ENCODE results near the gene PCBP2.
A peak's percentile ranks its signal among the peaks of the same experiment; 100 is the strongest.
"Not testable (repeated sequence)": the region's sequence is repeated elsewhere in the genome, so short reads cannot be mapped to it uniquely, and the experiment has no call there.

The PCBP2 gene

GRCh38 chr12:53474077-53474476, 22.2 kb downstream of the PCBP2 start:
- Mint-ChIP-seq H3K4me1 (ENCODE audit: low read depth) (peaks cover 24% of the 10 kb centered on the region), H3K27ac (no peak overlapping the region), H3K4me3 (no peak overlapping the region), H3K9me3 (no peaks in the 10 kb centered on the region), H3K27me3 (ENCODE audit: low read depth) (no peaks in the 10 kb centered on the region), H3K36me3 (ENCODE audit: low read depth) (peaks cover 54% of the 10 kb centered on the region)

DNA sequence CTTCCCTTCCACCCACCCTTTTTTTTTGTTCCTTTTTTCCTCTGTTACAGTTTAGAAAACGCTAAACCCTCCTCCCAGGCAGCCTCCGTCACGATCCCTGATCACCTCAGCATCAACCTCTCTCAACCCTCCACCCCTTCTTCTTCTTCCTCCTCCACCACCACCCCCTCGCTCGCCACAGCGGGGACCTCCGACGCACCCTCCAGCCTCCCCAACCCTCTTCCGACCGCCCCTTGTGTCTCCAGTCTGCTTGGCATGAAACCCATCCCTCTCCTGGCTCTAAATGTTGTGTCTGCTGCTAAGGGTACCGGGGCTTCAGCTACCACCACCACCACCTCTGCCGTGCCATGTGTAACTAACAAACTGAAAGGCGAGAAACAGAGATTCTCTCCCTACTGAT, 22.9 kb downstream of the PCBP2 start:
- H3K36me3 Mint-ChIP-seq (ENCODE audit: low read depth), result peaks cover 61% of the 10 kb centered on the region
- no peaks in the 10 kb centered on the region for H3K27me3 Mint-ChIP-seq (ENCODE audit: low read depth)
- no peaks in the 10 kb centered on the region for H3K9me3 Mint-ChIP-seq
- H3K4me1 Mint-ChIP-seq (ENCODE audit: low read depth), result peaks cover 24% of the 10 kb centered on the region
- H3K27ac Mint-ChIP-seq, result peak overlapping the region; percentile 72
- no peak overlapping the region for H3K4me3 Mint-ChIP-seq

DNA sequence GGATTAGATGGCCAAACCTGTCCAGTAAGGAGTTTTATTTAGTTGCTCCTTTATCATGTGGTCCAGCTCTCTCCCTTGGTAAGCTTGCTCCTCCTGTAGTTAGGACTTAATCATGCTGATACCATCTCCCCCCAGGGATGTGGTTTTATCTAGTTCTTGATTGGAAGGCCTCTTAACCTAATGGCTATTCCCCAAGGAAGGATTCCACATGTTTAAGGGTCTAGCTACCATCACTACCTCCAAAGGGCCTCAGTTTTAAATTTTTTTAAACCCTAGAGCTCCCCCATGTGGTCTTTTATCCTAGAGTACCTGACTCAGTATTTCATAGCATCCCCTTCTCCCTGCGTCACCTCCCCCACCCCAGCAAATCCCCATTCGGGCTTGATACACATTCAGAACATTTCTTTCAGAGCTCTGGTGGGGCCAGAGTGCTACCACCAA, 24.9 kb downstream of the PCBP2 start:
- Mint-ChIP-seq H3K36me3 (ENCODE audit: low read depth) (peaks cover 54% of the 10 kb centered on the region), H3K4me3 (no peak overlapping the region), H3K27ac (no peak overlapping the region), H3K9me3 (no peaks in the 10 kb centered on the region), H3K4me1 (ENCODE audit: low read depth) (peaks cover 20% of the 10 kb centered on the region), H3K27me3 (ENCODE audit: low read depth) (no peaks in the 10 kb centered on the region)

DNA sequence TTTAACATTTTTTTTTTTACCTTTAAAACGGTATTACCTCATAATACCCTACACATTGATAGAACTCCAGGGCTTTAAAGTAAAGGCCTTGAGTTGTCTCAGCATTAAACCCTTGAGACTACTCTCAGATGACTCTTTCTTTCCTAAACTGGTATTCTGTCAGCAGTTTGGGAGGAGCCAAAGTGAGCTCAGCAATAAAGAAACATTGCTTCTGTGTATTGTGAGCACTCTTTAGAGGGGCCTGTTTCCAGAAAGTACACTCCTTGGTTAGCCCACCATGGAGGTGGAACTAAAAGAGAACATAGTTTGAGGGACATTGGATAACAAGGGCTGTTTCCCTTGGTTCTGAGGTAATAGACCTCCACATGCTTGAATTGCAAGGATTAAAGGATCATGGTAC, 27.0 kb downstream of the PCBP2 start:
- peaks cover 14% of the 10 kb centered on the region for H3K4me1 Mint-ChIP-seq (ENCODE audit: low read depth)
- H3K27ac Mint-ChIP-seq, result no peak overlapping the region
- H3K9me3 Mint-ChIP-seq, result no peaks in the 10 kb centered on the region
- no peak overlapping the region for H3K4me3 Mint-ChIP-seq
- H3K36me3 Mint-ChIP-seq (ENCODE audit: low read depth), result peaks cover 55% of the 10 kb centered on the region
- no peaks in the 10 kb centered on the region for H3K27me3 Mint-ChIP-seq (ENCODE audit: low read depth)

DNA sequence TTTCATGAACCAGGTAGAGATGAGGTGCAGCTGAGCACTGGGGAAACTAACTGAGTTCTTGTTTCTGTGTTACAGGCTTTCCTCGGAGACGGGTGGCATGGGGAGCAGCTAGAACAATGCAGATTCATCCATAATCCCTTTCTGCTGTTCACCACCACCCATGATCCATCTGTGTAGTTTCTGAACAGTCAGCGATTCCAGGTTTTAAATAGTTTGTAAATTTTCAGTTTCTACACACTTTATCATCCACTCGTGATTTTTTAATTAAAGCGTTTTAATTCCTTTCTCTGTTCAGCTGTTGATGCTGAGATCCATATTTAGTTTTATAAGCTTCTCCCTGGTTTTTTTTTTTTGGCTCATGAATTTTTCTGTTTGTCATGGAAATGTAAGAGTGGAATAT, 27.4 kb downstream of the PCBP2 start:
- Mint-ChIP-seq H3K27ac (no peak overlapping the region), H3K4me1 (ENCODE audit: low read depth) (peaks cover 14% of the 10 kb centered on the region), H3K36me3 (ENCODE audit: low read depth) (peaks cover 53% of the 10 kb centered on the region), H3K27me3 (ENCODE audit: low read depth) (no peaks in the 10 kb centered on the region), H3K4me3 (no peak overlapping the region), H3K9me3 (no peaks in the 10 kb centered on the region)

GRCh38 chr12:53480491-53481442, 28.9 kb downstream of the PCBP2 start:
- Mint-ChIP-seq H3K9me3 (no peaks in the 10 kb centered on the region), H3K4me3 (no peak overlapping the region), H3K27me3 (ENCODE audit: low read depth) (no peaks in the 10 kb centered on the region), H3K36me3 (ENCODE audit: low read depth) (peaks cover 46% of the 10 kb centered on the region), H3K4me1 (ENCODE audit: low read depth) (peaks cover 6% of the 10 kb centered on the region), H3K27ac (no peak overlapping the region)

DNA sequence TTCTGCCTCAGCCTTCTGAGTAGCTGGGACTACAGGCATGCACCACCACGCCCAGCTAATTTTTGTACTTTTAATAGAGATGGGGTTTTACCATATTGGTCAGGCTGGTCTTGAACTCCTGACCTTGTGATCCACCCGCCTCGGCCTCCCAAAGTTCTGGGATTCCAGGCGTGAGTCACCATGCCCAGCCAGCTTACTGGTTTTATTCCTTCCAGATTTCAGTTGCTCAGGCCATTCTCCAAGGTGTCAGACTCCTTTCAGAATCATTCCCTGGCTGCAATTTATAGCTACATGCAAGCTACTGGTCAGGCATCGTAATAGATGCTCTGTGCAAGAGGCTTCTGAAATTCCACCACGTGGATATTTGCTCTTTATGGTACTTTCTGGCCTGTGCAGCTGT, 29.6 kb downstream of the PCBP2 start:
- H3K4me3 Mint-ChIP-seq; H3K9me3 Mint-ChIP-seq; H3K4me1 Mint-ChIP-seq (ENCODE audit: low read depth); H3K27me3 Mint-ChIP-seq (ENCODE audit: low read depth); H3K27ac Mint-ChIP-seq: not testable (repeated sequence)
- H3K36me3 Mint-ChIP-seq (ENCODE audit: low read depth), result peaks cover 41% of the 10 kb centered on the region

- Mint-ChIP-seq H3K36me3 (ENCODE audit: low read depth) (peaks cover 35% of the 10 kb centered on the region), H3K4me3 (no peak overlapping the region), H3K9me3 (no peaks in the 10 kb centered on the region), H3K27ac (no peak overlapping the region), H3K4me1 (ENCODE audit: low read depth) (no peaks in the 10 kb centered on the region), H3K27me3 (ENCODE audit: low read depth) (no peaks in the 10 kb centered on the region)
Measured at GRCh38 chr12:53481939-53482586, 30.2 kb downstream of the PCBP2 start.

DNA sequence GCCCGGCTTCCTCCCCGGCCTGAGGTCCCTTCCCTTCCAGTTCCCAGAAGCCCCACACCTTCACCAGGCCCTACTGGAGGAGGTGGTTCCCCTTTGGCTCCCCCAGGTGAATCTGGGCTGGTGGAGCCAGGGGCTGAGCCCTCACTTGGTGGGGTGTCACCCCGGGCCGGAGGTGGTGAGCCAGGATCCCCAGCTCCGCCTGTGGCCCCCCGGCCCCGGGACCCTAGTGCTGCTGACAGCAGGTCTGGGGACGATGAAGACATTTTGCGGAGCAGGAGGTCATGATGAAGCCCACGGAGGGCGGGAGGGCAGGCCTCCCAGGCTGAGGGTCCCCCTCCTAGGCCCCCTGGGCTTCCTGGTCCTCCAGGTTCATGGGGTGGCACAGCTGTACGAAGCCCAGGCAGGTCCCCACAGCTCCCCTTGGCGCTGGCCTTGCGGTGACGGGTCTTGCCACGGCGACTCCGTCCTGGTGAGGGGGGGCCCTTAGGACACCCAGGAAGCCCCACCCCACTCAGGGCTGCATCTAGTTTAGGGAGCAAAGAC, 30.8 kb downstream of the PCBP2 start:
- no peaks in the 10 kb centered on the region for H3K4me1 Mint-ChIP-seq (ENCODE audit: low read depth)
- peaks cover 34% of the 10 kb centered on the region for H3K36me3 Mint-ChIP-seq (ENCODE audit: low read depth)
- H3K9me3 Mint-ChIP-seq, result no peaks in the 10 kb centered on the region
- no peak overlapping the region for H3K27ac Mint-ChIP-seq
- H3K27me3 Mint-ChIP-seq (ENCODE audit: low read depth), result no peaks in the 10 kb centered on the region
- H3K4me3 Mint-ChIP-seq, result no peak overlapping the region

DNA sequence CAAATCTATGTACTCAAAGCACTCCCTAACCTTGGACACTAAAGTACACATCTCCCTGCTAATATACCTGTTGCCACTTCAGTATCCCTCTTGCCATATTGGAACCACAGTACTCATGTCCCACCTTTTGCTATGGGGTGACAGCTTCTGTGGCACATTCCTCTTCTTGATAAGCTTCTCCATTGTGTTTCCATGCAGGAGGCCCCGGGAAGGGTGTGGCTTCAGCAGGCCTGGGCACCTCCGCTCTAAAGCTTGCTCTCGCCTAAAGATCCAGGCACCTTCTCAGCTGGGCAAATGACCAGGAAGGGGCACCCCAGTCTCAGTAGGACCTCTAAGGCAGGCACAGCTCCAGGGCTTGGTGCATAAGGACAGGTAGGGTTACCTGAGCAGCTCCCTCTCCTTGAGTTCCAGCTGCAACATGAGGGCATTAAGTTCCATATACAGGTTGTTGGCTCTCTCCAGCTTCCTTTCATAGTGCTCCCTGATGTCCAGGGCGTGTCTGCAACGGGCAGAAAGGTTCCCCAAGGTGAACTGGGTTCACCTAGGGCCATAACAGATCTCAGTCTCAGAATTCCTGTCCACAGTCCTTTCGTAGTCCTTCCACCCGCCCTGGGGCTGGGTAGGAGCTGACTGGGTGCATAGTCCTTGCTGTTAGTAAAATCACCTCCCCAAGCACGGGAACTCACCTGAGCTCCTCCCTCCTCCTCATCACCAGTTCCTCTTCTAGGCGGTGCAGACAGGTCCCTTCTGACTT, 31.5 kb downstream of the PCBP2 start:
- peaks cover 35% of the 10 kb centered on the region for H3K36me3 Mint-ChIP-seq (ENCODE audit: low read depth)
- no peak overlapping the region for H3K27ac Mint-ChIP-seq
- no peaks in the 10 kb centered on the region for H3K4me1 Mint-ChIP-seq (ENCODE audit: low read depth)
- H3K4me3 Mint-ChIP-seq, result no peak overlapping the region
- no peaks in the 10 kb centered on the region for H3K27me3 Mint-ChIP-seq (ENCODE audit: low read depth)
- H3K9me3 Mint-ChIP-seq, result no peaks in the 10 kb centered on the region

DNA sequence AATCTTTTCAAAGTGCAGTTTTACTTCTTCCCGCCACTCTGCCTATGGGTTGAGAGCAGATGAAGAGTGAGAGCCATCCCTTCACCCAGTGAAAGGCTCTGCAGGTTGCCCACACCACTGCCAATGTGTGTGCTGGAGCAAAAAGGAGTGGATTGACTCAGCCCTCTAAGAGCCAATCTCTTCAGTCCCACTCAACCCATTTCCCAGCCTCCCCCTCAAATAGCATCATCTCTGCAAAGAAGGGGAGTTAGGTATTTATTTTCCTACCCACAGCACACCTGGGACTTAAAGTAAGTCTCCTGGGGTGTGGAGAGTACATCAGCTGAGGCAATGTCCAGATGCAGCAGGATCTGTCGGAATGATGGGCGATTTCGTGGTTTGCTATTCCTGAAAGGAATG, 32.1 kb downstream of the PCBP2 start:
- peaks cover 32% of the 10 kb centered on the region for H3K36me3 Mint-ChIP-seq (ENCODE audit: low read depth)
- no peaks in the 10 kb centered on the region for H3K9me3 Mint-ChIP-seq

DNA sequence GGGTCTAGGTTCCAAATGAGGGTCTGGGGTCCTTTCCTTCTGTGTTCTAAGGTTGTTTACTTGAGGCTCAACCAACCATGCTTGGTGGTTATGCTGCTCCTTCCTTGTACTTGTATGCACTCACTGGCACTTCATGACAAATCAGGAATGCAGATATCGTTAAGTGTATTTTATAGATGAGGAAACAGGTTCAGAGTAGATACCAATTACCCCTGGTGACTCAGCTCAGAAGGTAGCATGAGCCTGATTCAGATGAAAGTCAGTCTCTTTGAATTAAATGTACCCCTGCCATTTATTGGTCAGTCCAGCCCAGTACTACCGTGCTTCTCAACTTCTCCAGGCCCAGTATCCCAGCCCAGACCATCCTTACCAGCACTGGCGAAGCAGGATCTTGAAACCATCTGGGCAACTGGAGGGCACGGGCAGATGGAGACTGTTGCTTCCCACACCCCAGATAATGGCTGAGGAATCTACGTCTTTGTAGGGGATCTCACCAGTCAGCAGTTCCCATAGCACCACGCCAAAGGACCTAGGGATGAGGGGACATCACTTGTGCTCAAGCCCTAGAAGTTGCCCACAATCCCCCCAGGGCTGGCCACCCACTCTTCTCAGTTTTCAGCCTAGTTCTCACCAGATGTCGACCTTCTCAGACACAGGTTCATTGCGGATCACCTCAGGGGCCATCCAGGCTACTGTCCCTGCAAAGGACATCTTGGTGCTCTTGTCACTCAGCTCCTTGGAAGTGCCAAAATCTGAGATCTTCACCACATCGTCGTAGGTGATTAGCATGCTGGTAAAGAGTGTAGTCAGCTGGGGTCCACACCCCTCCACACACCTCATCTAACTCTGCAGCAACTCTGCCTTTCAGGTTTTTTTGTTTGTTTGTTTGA, 33.0 kb downstream of the PCBP2 start:
- Mint-ChIP-seq H3K27me3 (ENCODE audit: low read depth) (no peaks in the 10 kb centered on the region), H3K9me3 (no peaks in the 10 kb centered on the region), H3K36me3 (ENCODE audit: low read depth) (peaks cover 22% of the 10 kb centered on the region), H3K27ac (no peak overlapping the region), H3K4me3 (no peak overlapping the region), H3K4me1 (ENCODE audit: low read depth) (no peaks in the 10 kb centered on the region)

More for the DNA sequence above, 32.1 kb downstream of the PCBP2 start:
- H3K27ac Mint-ChIP-seq, result no peak overlapping the region
- no peaks in the 10 kb centered on the region for H3K27me3 Mint-ChIP-seq (ENCODE audit: low read depth)
- no peak overlapping the region for H3K4me3 Mint-ChIP-seq
- H3K4me1 Mint-ChIP-seq (ENCODE audit: low read depth), result no peaks in the 10 kb centered on the region

DNA sequence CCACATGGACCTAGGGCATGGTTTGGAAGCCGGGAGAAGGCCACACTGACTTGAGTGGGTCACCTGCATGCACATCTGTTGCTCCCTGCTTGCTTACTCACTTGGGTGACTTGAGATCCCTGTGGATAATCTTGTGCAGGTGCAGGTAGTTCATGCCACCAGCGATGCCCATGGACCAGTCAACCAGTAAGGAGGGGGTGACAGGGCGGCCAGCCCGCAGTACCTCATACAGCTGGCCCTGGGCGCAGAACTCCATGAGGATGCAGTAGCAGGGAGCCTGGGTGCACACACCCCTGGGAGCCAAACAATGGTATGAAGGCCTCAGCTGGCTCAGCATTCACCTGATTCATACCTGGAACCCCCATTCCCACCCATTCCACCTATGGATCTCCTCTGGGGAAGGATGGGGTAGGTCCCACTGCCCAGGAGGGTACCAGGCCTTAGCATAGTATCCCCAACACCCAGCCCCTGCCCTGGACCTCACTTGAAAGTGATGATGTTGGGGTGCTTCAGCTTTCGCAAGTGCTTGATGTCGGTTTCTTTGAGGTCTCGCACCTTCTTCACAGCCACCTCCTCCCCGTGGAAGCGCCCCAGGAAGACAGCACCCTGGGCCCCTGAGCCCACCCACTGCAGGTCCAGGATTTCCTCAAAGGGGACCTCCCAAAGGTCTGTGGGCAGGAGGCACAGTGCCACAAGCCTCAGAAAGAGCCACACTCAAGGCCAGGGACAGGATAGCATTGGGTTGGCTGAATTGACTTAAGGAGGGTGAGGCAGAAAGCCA, 34.2 kb downstream of the PCBP2 start:
- no peak overlapping the region for H3K4me3 Mint-ChIP-seq
- peaks cover 22% of the 10 kb centered on the region for H3K36me3 Mint-ChIP-seq (ENCODE audit: low read depth)
- H3K27ac Mint-ChIP-seq, result peak overlapping the region; percentile 11
- H3K9me3 Mint-ChIP-seq, result no peaks in the 10 kb centered on the region
- H3K4me1 Mint-ChIP-seq (ENCODE audit: low read depth), result no peaks in the 10 kb centered on the region
- H3K27me3 Mint-ChIP-seq (ENCODE audit: low read depth), result no peaks in the 10 kb centered on the region

All from T-helper 1 cell treated with Interleukin-12 subunit alpha and Interleukin-12 subunit beta and Interleukin-4 antibody, amounts not matched to agents 30 μg/mL and 1 μg/mL, for 36 hours (primary cell).